ENCODE measurements around the gene OVAAL.

DNA sequence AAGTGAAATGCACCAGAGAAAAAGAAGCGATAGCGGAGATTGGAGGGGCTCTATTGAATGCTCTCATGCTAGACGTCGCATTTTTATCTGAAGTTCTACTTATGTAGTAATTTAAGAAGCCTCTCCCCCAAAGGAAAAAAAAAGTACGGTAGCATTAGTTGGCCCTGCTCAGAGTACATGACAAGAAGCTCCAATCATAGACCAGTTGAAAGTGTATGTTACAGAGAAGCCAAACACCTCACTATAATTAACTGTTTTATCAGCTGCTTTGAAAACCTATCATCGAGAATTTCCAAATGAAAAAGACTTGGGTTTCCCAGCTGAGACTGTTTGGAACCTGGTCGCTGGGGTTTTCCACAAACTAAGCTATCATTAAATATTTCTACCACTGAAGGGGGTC, 19.6 kb upstream of the OVAAL start:
- TF ChIP-seq, protein P1, sequence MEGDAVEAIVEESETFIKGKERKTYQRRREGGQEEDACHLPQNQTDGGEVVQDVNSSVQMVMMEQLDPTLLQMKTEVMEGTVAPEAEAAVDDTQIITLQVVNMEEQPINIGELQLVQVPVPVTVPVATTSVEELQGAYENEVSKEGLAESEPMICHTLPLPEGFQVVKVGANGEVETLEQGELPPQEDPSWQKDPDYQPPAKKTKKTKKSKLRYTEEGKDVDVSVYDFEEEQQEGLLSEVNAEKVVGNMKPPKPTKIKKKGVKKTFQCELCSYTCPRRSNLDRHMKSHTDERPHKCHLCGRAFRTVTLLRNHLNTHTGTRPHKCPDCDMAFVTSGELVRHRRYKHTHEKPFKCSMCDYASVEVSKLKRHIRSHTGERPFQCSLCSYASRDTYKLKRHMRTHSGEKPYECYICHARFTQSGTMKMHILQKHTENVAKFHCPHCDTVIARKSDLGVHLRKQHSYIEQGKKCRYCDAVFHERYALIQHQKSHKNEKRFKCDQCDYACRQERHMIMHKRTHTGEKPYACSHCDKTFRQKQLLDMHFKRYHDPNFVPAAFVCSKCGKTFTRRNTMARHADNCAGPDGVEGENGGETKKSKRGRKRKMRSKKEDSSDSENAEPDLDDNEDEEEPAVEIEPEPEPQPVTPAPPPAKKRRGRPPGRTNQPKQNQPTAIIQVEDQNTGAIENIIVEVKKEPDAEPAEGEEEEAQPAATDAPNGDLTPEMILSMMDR (IDR thresholded peaks at IDR 0.05 in 2 of 3, conservative IDR thresholded peaks at IDR 0.05 in 1 of 3; ENCODE audit: control insufficient read depth in 2 of 3, extremely low read depth in 1 of 3, insufficient read depth in 1 of 3, low read depth in 3 of 3, low read length in 3 of 3), result no peak
- TF ChIP-seq SP1 (IDR thresholded peaks at IDR 0.05; ENCODE audit: low read depth, low read length), result no peak
- TF ChIP-seq EZH2 (IDR thresholded peaks at IDR 0.05; ENCODE audit: borderline replicate concordance, control insufficient read depth, low read depth, low read length), result no peak
- no peak for TF ChIP-seq POLR2A (IDR thresholded peaks at IDR 0.05; ENCODE audit: low read depth, low read length)
- TF ChIP-seq HDAC6 (IDR thresholded peaks at IDR 0.05; ENCODE audit: unreplicated experiment), result no peak
- TF ChIP-seq FOXM1 (IDR thresholded peaks at IDR 0.05; ENCODE audit: low read depth, low read length), result no peak
- no peak for TF ChIP-seq ETV6 (conservative IDR thresholded peaks at IDR 0.05 in 1 of 2, IDR thresholded peaks at IDR 0.05 in 1 of 2; ENCODE audit: borderline replicate concordance in 1 of 2, low read depth in 1 of 2)
- TF ChIP-seq, protein P2, sequence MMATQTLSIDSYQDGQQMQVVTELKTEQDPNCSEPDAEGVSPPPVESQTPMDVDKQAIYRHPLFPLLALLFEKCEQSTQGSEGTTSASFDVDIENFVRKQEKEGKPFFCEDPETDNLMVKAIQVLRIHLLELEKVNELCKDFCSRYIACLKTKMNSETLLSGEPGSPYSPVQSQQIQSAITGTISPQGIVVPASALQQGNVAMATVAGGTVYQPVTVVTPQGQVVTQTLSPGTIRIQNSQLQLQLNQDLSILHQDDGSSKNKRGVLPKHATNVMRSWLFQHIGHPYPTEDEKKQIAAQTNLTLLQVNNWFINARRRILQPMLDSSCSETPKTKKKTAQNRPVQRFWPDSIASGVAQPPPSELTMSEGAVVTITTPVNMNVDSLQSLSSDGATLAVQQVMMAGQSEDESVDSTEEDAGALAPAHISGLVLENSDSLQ (IDR thresholded peaks at IDR 0.05), result no peak
- TF ChIP-seq, protein P3, sequence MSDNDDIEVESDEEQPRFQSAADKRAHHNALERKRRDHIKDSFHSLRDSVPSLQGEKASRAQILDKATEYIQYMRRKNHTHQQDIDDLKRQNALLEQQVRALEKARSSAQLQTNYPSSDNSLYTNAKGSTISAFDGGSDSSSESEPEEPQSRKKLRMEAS (IDR thresholded peaks at IDR 0.05; ENCODE audit: low read depth, low read length), result no peak
- no peak for TF ChIP-seq MEF2A (IDR thresholded peaks at IDR 0.05; ENCODE audit: insufficient read depth, low read depth, low read length)
